ENCODE data around the gene DHX57.
"Not testable (repeated sequence)": the region's sequence is repeated elsewhere in the genome, so short reads cannot be mapped to it uniquely, and the experiment has no call there.

DHX57 gene

DNA sequence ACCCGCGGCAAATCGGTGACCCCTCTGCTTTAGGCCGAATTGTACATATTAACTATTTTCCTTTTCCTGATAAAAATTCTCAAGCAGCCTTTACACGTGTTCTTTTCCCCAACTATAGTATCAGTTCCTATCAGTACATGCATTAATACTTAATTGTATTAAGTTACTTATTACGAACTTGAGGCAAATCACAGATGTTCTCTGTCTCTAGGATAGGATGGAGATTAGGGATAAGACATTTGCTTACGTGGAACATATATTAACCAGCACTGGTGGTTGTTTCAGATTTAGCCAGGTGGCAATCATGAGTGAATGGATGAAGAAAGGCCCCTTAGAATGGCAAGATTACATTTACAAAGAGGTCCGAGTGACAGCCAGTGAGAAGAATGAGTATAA, 97.0 kb downstream of the DHX57 start:
- Histone ChIP-seq H3K9me3 (ENCODE audit: low read length) (no peaks in the 10 kb centered on the region), H2AFZ (ENCODE audit: low read depth, low read length) (peak overlapping the region; percentile 89), H3K27me3 (ENCODE audit: insufficient read depth, low read length) (no peaks in the 10 kb centered on the region), H3K4me3 (ENCODE audit: low read length) (peak overlapping the region; percentile 94), H3K36me3 (ENCODE audit: insufficient read depth, low read length) (peaks cover 12% of the 10 kb centered on the region), H3K4me1 (ENCODE audit: insufficient read depth, low read length) (peaks cover 10% of the 10 kb centered on the region)

GRCh38 chr2:38776531-38776930, 99.2 kb downstream of the DHX57 start:
- Histone ChIP-seq H3K36me3 (ENCODE audit: insufficient read depth, low read length) (peaks cover 8% of the 10 kb centered on the region), H2AFZ (ENCODE audit: low read depth, low read length) (no peak overlapping the region), H3K9me3 (ENCODE audit: low read length) (no peaks in the 10 kb centered on the region), H3K27me3 (ENCODE audit: insufficient read depth, low read length) (no peaks in the 10 kb centered on the region), H3K4me3 (ENCODE audit: low read length) (no peak overlapping the region), H3K4me1 (ENCODE audit: insufficient read depth, low read length) (peaks cover 10% of the 10 kb centered on the region)

DNA sequence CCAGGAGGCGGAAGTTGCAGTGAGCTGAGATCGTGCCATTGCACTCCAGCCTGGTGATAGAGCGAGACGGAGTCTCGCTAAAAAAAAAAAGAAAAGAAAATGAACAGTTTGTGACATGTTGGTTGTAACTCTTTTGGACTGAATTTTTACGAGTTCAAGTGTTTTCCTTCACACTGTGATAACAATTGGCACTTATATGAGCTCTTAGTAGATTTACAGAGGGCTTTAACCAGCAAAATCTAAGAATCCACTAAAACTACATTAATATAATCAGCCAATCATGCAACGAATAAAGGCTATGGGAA, 99.9 kb downstream of the DHX57 start:
- peaks cover 10% of the 10 kb centered on the region for H3K4me1 ChIP-seq (ENCODE audit: insufficient read depth, low read length)
- no peaks in the 10 kb centered on the region for H3K27me3 ChIP-seq (ENCODE audit: insufficient read depth, low read length)
- H2AFZ ChIP-seq (ENCODE audit: low read depth, low read length): no peak overlapping the region
- H3K36me3 ChIP-seq (ENCODE audit: insufficient read depth, low read length): peaks cover 3% of the 10 kb centered on the region
- H3K4me3 ChIP-seq (ENCODE audit: low read length): no peak overlapping the region
- H3K9me3 ChIP-seq (ENCODE audit: low read length): no peaks in the 10 kb centered on the region

- Histone ChIP-seq H3K9me3 (ENCODE audit: low read length) (no peaks in the 10 kb centered on the region), H3K4me3 (ENCODE audit: low read length) (no peak overlapping the region), H3K4me1 (ENCODE audit: insufficient read depth, low read length) (peaks cover 10% of the 10 kb centered on the region), H3K36me3 (ENCODE audit: insufficient read depth, low read length) (peaks cover under 1% of the 10 kb centered on the region), H3K27me3 (ENCODE audit: insufficient read depth, low read length) (no peaks in the 10 kb centered on the region), H2AFZ (ENCODE audit: low read depth, low read length) (no peak overlapping the region)
These were observed 100.4 kb downstream of the DHX57 start for GRCh38 chr2:38775097-38775920.

GRCh38 chr2:38771632-38772031, 104.1 kb downstream of the DHX57 start:
- Histone ChIP-seq H3K4me3 (ENCODE audit: low read length) (no peak overlapping the region), H3K4me1 (ENCODE audit: insufficient read depth, low read length) (no peaks in the 10 kb centered on the region), H3K9me3 (ENCODE audit: low read length) (no peaks in the 10 kb centered on the region), H2AFZ (ENCODE audit: low read depth, low read length) (no peak overlapping the region), H3K36me3 (ENCODE audit: insufficient read depth, low read length) (no peaks in the 10 kb centered on the region), H3K27me3 (ENCODE audit: insufficient read depth, low read length) (no peaks in the 10 kb centered on the region)

- Histone ChIP-seq H3K9me3 (ENCODE audit: low read length) (no peaks in the 10 kb centered on the region), H3K27me3 (ENCODE audit: insufficient read depth, low read length) (no peaks in the 10 kb centered on the region), H3K36me3 (ENCODE audit: insufficient read depth, low read length) (no peaks in the 10 kb centered on the region), H3K4me3 (ENCODE audit: low read length) (no peak overlapping the region), H2AFZ (ENCODE audit: low read depth, low read length) (no peak overlapping the region), H3K4me1 (ENCODE audit: insufficient read depth, low read length) (no peaks in the 10 kb centered on the region)
These were observed 110.2 kb downstream of the DHX57 start for GRCh38 chr2:38765551-38765950.

GRCh38 chr2:38765149-38765548, 110.6 kb downstream of the DHX57 start:
- Histone ChIP-seq H3K36me3 (ENCODE audit: insufficient read depth, low read length) (no peaks in the 10 kb centered on the region), H3K4me3 (ENCODE audit: low read length) (no peak overlapping the region), H3K9me3 (ENCODE audit: low read length) (no peaks in the 10 kb centered on the region)

GRCh38 chr2:38763728-38764127, 112.0 kb downstream of the DHX57 start:
- Histone ChIP-seq H2AFZ (ENCODE audit: low read depth, low read length) (no peak overlapping the region), H3K4me3 (ENCODE audit: low read length) (no peak overlapping the region), H3K27me3 (ENCODE audit: insufficient read depth, low read length) (no peaks in the 10 kb centered on the region), H3K36me3 (ENCODE audit: insufficient read depth, low read length) (no peaks in the 10 kb centered on the region), H3K9me3 (ENCODE audit: low read length) (no peaks in the 10 kb centered on the region), H3K4me1 (ENCODE audit: insufficient read depth, low read length) (no peaks in the 10 kb centered on the region)

More at GRCh38 chr2:38765149-38765548, 110.6 kb downstream of the DHX57 start:
- Histone ChIP-seq H3K27me3 (ENCODE audit: insufficient read depth, low read length) (no peaks in the 10 kb centered on the region), H3K4me1 (ENCODE audit: insufficient read depth, low read length) (no peaks in the 10 kb centered on the region), H2AFZ (ENCODE audit: low read depth, low read length) (no peak overlapping the region)

DNA sequence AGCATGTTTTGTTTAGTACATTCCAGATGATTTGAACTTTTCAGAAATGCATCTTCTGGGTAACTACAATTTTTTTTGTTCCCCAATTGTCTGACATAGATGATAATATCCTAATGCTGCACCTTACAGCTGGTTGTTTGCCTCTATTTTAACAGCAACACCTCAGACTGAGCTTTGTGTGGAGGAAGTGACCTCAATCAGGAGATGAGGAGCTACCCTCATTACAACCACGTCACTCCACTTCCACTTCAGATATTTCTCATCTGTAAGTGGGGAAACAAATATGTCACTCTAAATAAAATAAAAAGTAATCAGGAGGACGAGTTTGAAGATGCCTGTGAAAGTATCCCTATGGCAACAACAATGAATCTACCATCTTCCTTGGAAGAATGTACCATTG, 112.5 kb downstream of the DHX57 start:
- Histone ChIP-seq H3K36me3 (ENCODE audit: insufficient read depth, low read length) (no peaks in the 10 kb centered on the region), H3K9me3 (ENCODE audit: low read length) (no peaks in the 10 kb centered on the region), H2AFZ (ENCODE audit: low read depth, low read length) (no peak overlapping the region), H3K27me3 (ENCODE audit: insufficient read depth, low read length) (no peaks in the 10 kb centered on the region), H3K4me3 (ENCODE audit: low read length) (no peak overlapping the region), H3K4me1 (ENCODE audit: insufficient read depth, low read length) (no peaks in the 10 kb centered on the region)

DNA sequence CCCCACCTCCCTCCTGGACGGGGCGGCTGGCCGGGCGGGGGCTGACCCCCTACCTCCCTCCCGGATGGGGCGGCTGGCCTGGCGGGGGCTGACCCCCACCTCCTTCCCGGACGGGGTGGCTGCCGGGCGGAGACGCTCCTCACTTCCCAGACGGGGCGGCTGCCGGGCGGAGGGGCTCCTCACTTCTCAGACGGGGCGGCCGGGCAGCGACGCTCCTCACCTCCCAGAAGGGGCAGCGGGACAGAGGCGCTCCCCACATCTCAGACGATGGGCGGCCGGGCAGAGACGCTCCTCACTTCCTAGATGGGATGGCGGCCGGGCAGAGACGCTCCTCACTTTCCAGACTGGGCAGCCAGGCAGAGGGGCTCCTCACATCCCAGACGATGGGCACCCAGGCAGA, 119.8 kb downstream of the DHX57 start:
- H3K27me3 ChIP-seq (ENCODE audit: insufficient read depth, low read length); H3K4me1 ChIP-seq (ENCODE audit: insufficient read depth, low read length); H3K36me3 ChIP-seq (ENCODE audit: insufficient read depth, low read length); H2AFZ ChIP-seq (ENCODE audit: low read depth, low read length); H3K4me3 ChIP-seq (ENCODE audit: low read length); H3K9me3 ChIP-seq (ENCODE audit: low read length): not testable (repeated sequence)

GRCh38 chr2:38754506-38754905, 121.2 kb downstream of the DHX57 start:
- H3K4me1 ChIP-seq (ENCODE audit: insufficient read depth, low read length): peaks cover 3% of the 10 kb centered on the region
- H2AFZ ChIP-seq (ENCODE audit: low read depth, low read length): no peak overlapping the region
- peaks cover 5% of the 10 kb centered on the region for H3K36me3 ChIP-seq (ENCODE audit: insufficient read depth, low read length)
- H3K27me3 ChIP-seq (ENCODE audit: insufficient read depth, low read length): no peaks in the 10 kb centered on the region
- H3K4me3 ChIP-seq (ENCODE audit: low read length): no peak overlapping the region
- H3K9me3 ChIP-seq (ENCODE audit: low read length): no peaks in the 10 kb centered on the region

GRCh38 chr2:38754049-38754448, 121.7 kb downstream of the DHX57 start:
- Histone ChIP-seq H3K4me3 (ENCODE audit: low read length) (no peak overlapping the region), H3K36me3 (ENCODE audit: insufficient read depth, low read length) (peaks cover 10% of the 10 kb centered on the region), H3K4me1 (ENCODE audit: insufficient read depth, low read length) (peaks cover 5% of the 10 kb centered on the region), H3K27me3 (ENCODE audit: insufficient read depth, low read length) (no peaks in the 10 kb centered on the region), H2AFZ (ENCODE audit: low read depth, low read length) (no peak overlapping the region), H3K9me3 (ENCODE audit: low read length) (no peaks in the 10 kb centered on the region)

DNA sequence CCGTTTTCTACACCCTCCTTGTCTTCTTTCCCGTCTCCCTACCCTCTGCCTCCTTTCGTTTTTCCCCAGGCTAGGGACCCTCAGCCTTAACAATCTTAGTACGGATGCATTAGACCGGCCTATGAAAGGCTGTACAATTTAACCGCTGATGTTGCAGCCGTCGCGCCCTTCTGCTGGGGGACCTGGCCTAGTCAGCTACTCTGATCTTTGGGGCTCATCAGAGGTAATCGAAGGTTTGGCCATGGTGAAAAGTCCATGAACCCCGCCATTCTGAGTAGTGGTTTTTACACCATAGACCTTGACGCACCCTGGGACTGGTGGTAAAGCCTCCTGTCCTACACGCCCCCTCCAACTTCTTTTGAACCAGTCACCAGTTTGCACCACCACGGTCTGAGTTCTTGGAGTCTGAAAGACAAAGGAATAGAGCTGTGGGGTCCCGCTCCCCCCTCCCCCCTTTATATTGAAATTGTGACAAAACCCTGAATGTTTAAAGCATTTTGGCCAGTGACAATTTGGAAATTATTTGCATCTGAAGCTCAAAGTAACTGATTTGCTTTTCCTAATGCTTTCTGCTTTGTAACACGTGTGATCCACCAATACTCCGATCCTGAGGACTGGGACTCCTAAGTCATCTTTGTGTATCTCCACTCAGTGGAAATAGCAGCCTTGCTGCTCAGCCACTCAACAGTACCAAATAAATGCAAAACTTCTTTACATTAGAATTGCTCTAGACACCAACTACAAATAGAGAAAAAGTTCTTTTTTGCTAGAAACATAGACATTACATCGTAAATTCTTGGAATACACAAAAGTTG, 123.9 kb downstream of the DHX57 start:
- Histone ChIP-seq H3K4me3 (ENCODE audit: low read length) (peak overlapping the region; percentile 65), H2AFZ (ENCODE audit: low read depth, low read length) (peak overlapping the region; percentile 74), H3K27me3 (ENCODE audit: insufficient read depth, low read length) (no peaks in the 10 kb centered on the region), H3K4me1 (ENCODE audit: insufficient read depth, low read length) (peaks cover 24% of the 10 kb centered on the region), H3K9me3 (ENCODE audit: low read length) (no peaks in the 10 kb centered on the region), H3K36me3 (ENCODE audit: insufficient read depth, low read length) (peaks cover 32% of the 10 kb centered on the region)
